ENCODE measurements around the gene KPNA5. TPM values are rescaled to one million over a fixed set of nuclear protein-coding genes. Genes with fewer than 3 reads are reported as not detected.
"Not testable (repeated sequence)": the region's sequence is repeated elsewhere in the genome, so short reads cannot be mapped to it uniquely, and the experiment has no call there.

KPNA5 gene
- total and polyA plus RNA-seq, 7 experiments from 2014 or later = 11.0 to 78.2 (median 34.1) TPM

GRCh38 chr6:116691154-116691553 is 10.1 kb downstream of the KPNA5 start:
- H3K27me3 ChIP-seq (ENCODE audit: control insufficient read depth in 2 of 2, insufficient read depth in 2 of 2, low read length in 2 of 2) = no peaks in the 10 kb centered on the region
- no peaks in the 10 kb centered on the region for H3K9me3 ChIP-seq (ENCODE audit: control insufficient read depth in 2 of 3, low read length in 3 of 3)
- H3K36me3 ChIP-seq (ENCODE audit: control insufficient read depth in 2 of 3, insufficient read depth in 3 of 3, low read length in 3 of 3) = peaks cover 0 to 8% (median 0%) of the 10 kb centered on the region in 3 experiments
- no peak for DNase-seq
- Mint-ChIP-seq H3K27ac (peak overlapping the region in 1 of 9 donors; percentile 39), H3K4me3 (no peak overlapping the region), H3K4me1 (peaks cover 26 to 71% (median 65%) of the 10 kb centered on the region in 7 donors), H3K36me3 (peaks cover 8 to 47% (median 32%) of the 10 kb centered on the region in 5 donors), H3K27me3 (no peaks in the 10 kb centered on the region), H3K9me3 (peaks cover 0 to 2% (median 0%) of the 10 kb centered on the region in 11 donors)
- no peak for ATAC-seq
- CTCF ChIA-PET = no interaction called here
- peaks cover 5 to 7% of the 10 kb centered on the region in 2 donors for H3K4me1 ChIP-seq (ENCODE audit: control insufficient read depth in 2 of 2, insufficient read depth in 2 of 2, low read length in 2 of 2)
- H3K27ac ChIP-seq (ENCODE audit: low read depth, low read length) = no peak overlapping the region
- intact Hi-C loops (cut with micrococcal nuclease) = no loop called here
- POLR2A ChIA-PET = interaction anchor here (1.2 kb wide), 1 partner anchor 9 kb away, joined by 6 read pairs; no protein-coding TSS in a partner anchor
- no peak overlapping the region for H3K4me3 ChIP-seq (ENCODE audit: low read length)

- not testable (repeated sequence) for ATAC-seq, DNase-seq
Observed at GRCh38 chr6:116692873-116693272, 11.9 kb downstream of the KPNA5 start.

GRCh38 chr6:116693275-116693674 is 12.3 kb downstream of the KPNA5 start:
- H3K27me3 ChIP-seq (ENCODE audit: control insufficient read depth in 2 of 2, insufficient read depth in 2 of 2, low read length in 2 of 2); H3K27me3 Mint-ChIP-seq; intact Hi-C loops (cut with micrococcal nuclease); H3K4me3 ChIP-seq (ENCODE audit: low read length); H3K4me1 ChIP-seq (ENCODE audit: control insufficient read depth in 2 of 2, insufficient read depth in 2 of 2, low read length in 2 of 2); H3K9me3 ChIP-seq (ENCODE audit: control insufficient read depth in 2 of 3, low read length in 3 of 3); POLR2A ChIA-PET; DNase-seq; H3K27ac Mint-ChIP-seq; ATAC-seq; CTCF ChIA-PET; H3K9me3 Mint-ChIP-seq; H3K27ac ChIP-seq (ENCODE audit: low read depth, low read length): not testable (repeated sequence)
- peaks cover 0 to 12% (median 0%) of the 10 kb centered on the region in 3 experiments for H3K36me3 ChIP-seq (ENCODE audit: control insufficient read depth in 2 of 3, insufficient read depth in 3 of 3, low read length in 3 of 3)
- Mint-ChIP-seq H3K4me3 (peak overlapping the region in 1 of 10 donors; percentile 29), H3K4me1 (peaks cover 27 to 67% (median 59%) of the 10 kb centered on the region in 7 donors), H3K36me3 (peaks cover 8 to 53% (median 35%) of the 10 kb centered on the region in 5 donors)

More at GRCh38 chr6:116692873-116693272, 11.9 kb downstream of the KPNA5 start:
- H3K36me3 ChIP-seq (ENCODE audit: control insufficient read depth in 2 of 3, insufficient read depth in 3 of 3, low read length in 3 of 3) = peaks cover 0 to 12% (median 0%) of the 10 kb centered on the region in 3 experiments
- Mint-ChIP-seq H3K4me1 (peaks cover 29 to 67% (median 62%) of the 10 kb centered on the region in 7 donors), H3K36me3 (peaks cover 8 to 49% (median 31%) of the 10 kb centered on the region in 5 donors), H3K4me3 (peak overlapping the region in 1 of 10 donors; percentile 29)
- H3K9me3 ChIP-seq (ENCODE audit: control insufficient read depth in 2 of 3, low read length in 3 of 3); H3K4me3 ChIP-seq (ENCODE audit: low read length); H3K27ac ChIP-seq (ENCODE audit: low read depth, low read length); H3K27me3 Mint-ChIP-seq; POLR2A ChIA-PET; intact Hi-C loops (cut with micrococcal nuclease); H3K4me1 ChIP-seq (ENCODE audit: control insufficient read depth in 2 of 2, insufficient read depth in 2 of 2, low read length in 2 of 2); H3K27ac Mint-ChIP-seq; H3K9me3 Mint-ChIP-seq; H3K27me3 ChIP-seq (ENCODE audit: control insufficient read depth in 2 of 2, insufficient read depth in 2 of 2, low read length in 2 of 2): not testable (repeated sequence)
- CTCF ChIA-PET = interaction anchor here (0.6 kb wide), 1 partner anchor 1854 kb away, joined by 5 read pairs; no protein-coding TSS in a partner anchor

- ATAC-seq = peak; percentile 57
- H3K27me3 ChIP-seq (ENCODE audit: control insufficient read depth in 2 of 2, insufficient read depth in 2 of 2, low read length in 2 of 2) = no peaks in the 10 kb centered on the region
- intact Hi-C loops (cut with micrococcal nuclease) = loop anchor here in 1 of 2 donors (1.0 to 5.0 kb wide), 2 partner anchors 14 to 33 kb away; partner anchors contain the start of gene KPNA5
- H3K27ac ChIP-seq (ENCODE audit: low read depth, low read length) = no peak overlapping the region
- DNase-seq = no peak
- POLR2A ChIA-PET = no interaction called here
- H3K36me3 ChIP-seq (ENCODE audit: control insufficient read depth in 2 of 3, insufficient read depth in 3 of 3, low read length in 3 of 3) = peaks cover 0 to 27% (median 0%) of the 10 kb centered on the region in 3 experiments
- peak overlapping the region in 2 of 10 donors; percentile 44 to 72 for H3K4me3 Mint-ChIP-seq
- H3K9me3 ChIP-seq (ENCODE audit: control insufficient read depth in 2 of 3, low read length in 3 of 3) = no peaks in the 10 kb centered on the region
- peaks cover 0 to 4% (median 0%) of the 10 kb centered on the region in 11 donors for H3K9me3 Mint-ChIP-seq
- peak overlapping the region in 3 of 9 donors; percentile 5 to 63 (median 53) for H3K27ac Mint-ChIP-seq
- no peaks in the 10 kb centered on the region for H3K27me3 Mint-ChIP-seq
- H3K4me1 Mint-ChIP-seq = peaks cover 29 to 58% (median 52%) of the 10 kb centered on the region in 7 donors
- H3K4me3 ChIP-seq (ENCODE audit: low read length) = no peak overlapping the region
- no peaks in the 10 kb centered on the region for H3K4me1 ChIP-seq (ENCODE audit: control insufficient read depth in 2 of 2, insufficient read depth in 2 of 2, low read length in 2 of 2)
- CTCF ChIA-PET = no interaction called here
- H3K36me3 Mint-ChIP-seq = peaks cover 9 to 59% (median 41%) of the 10 kb centered on the region in 5 donors
Observed at GRCh38 chr6:116695401-116695800, 14.4 kb downstream of the KPNA5 start.

- Mint-ChIP-seq H3K27ac (peak overlapping the region in 2 of 9 donors; percentile 7 to 23), H3K4me1 (peaks cover 25 to 58% (median 47%) of the 10 kb centered on the region in 7 donors), H3K9me3 (peaks cover 0 to 4% (median 0%) of the 10 kb centered on the region in 11 donors), H3K4me3 (no peak overlapping the region), H3K27me3 (no peaks in the 10 kb centered on the region), H3K36me3 (peaks cover 4 to 58% (median 41%) of the 10 kb centered on the region in 5 donors)
- ATAC-seq (peak; percentile 36), DNase-seq (no peak)
- H3K27ac ChIP-seq (ENCODE audit: low read depth, low read length) = no peak overlapping the region
- peaks cover 0 to 36% (median 3%) of the 10 kb centered on the region in 3 experiments for H3K36me3 ChIP-seq (ENCODE audit: control insufficient read depth in 2 of 3, insufficient read depth in 3 of 3, low read length in 3 of 3)
- ChIA-PET POLR2A (no interaction called here), CTCF (no interaction called here)
- H3K4me1 ChIP-seq (ENCODE audit: control insufficient read depth in 2 of 2, insufficient read depth in 2 of 2, low read length in 2 of 2) = no peaks in the 10 kb centered on the region
- H3K27me3 ChIP-seq (ENCODE audit: control insufficient read depth in 2 of 2, insufficient read depth in 2 of 2, low read length in 2 of 2) = no peaks in the 10 kb centered on the region
- H3K9me3 ChIP-seq (ENCODE audit: control insufficient read depth in 2 of 3, low read length in 3 of 3) = no peaks in the 10 kb centered on the region
- intact Hi-C loops (cut with micrococcal nuclease) = loop anchor here in 1 of 2 donors (5.0 kb wide), 1 partner anchor 35 kb away; no protein-coding TSS in a partner anchor
- no peak overlapping the region for H3K4me3 ChIP-seq (ENCODE audit: low read length)
Observed at GRCh38 chr6:116697480-116697879, 16.5 kb downstream of the KPNA5 start.

- POLR2A ChIA-PET; H3K9me3 Mint-ChIP-seq; intact Hi-C loops (cut with micrococcal nuclease); H3K4me1 ChIP-seq (ENCODE audit: control insufficient read depth in 2 of 2, insufficient read depth in 2 of 2, low read length in 2 of 2); H3K4me3 Mint-ChIP-seq; H3K4me3 ChIP-seq (ENCODE audit: low read length); ATAC-seq; CTCF ChIA-PET; H3K27me3 Mint-ChIP-seq; H3K27ac ChIP-seq (ENCODE audit: low read depth, low read length); DNase-seq; H3K27me3 ChIP-seq (ENCODE audit: control insufficient read depth in 2 of 2, insufficient read depth in 2 of 2, low read length in 2 of 2); H3K9me3 ChIP-seq (ENCODE audit: control insufficient read depth in 2 of 3, low read length in 3 of 3): not testable (repeated sequence)
- Mint-ChIP-seq H3K27ac (peak overlapping the region in 1 of 9 donors; percentile 14), H3K4me1 (peaks cover 0 to 11% (median 5%) of the 10 kb centered on the region in 7 donors), H3K36me3 (peaks cover 12 to 53% (median 33%) of the 10 kb centered on the region in 5 donors)
- peaks cover 4 to 65% (median 11%) of the 10 kb centered on the region in 3 experiments for H3K36me3 ChIP-seq (ENCODE audit: control insufficient read depth in 2 of 3, insufficient read depth in 3 of 3, low read length in 3 of 3)
Observed at GRCh38 chr6:116703888-116704287, 22.9 kb downstream of the KPNA5 start.

- ChIA-PET CTCF (no interaction called here), POLR2A (no interaction called here)
- Mint-ChIP-seq H3K27me3 (no peaks in the 10 kb centered on the region), H3K36me3 (peaks cover 8 to 46% (median 29%) of the 10 kb centered on the region in 5 donors), H3K4me1 (peaks cover 0 to 11% (median 0%) of the 10 kb centered on the region in 7 donors), H3K9me3 (no peaks in the 10 kb centered on the region), H3K27ac (no peak overlapping the region), H3K4me3 (no peak overlapping the region)
- no peak overlapping the region for H3K4me3 ChIP-seq (ENCODE audit: low read length)
- intact Hi-C loops (cut with micrococcal nuclease) = no loop called here
- ATAC-seq (no peak), DNase-seq (no peak)
- H3K27ac ChIP-seq (ENCODE audit: low read depth, low read length) = no peak overlapping the region
- H3K9me3 ChIP-seq (ENCODE audit: control insufficient read depth in 2 of 3, low read length in 3 of 3) = no peaks in the 10 kb centered on the region
- no peaks in the 10 kb centered on the region for H3K4me1 ChIP-seq (ENCODE audit: control insufficient read depth in 2 of 2, insufficient read depth in 2 of 2, low read length in 2 of 2)
- no peaks in the 10 kb centered on the region for H3K27me3 ChIP-seq (ENCODE audit: control insufficient read depth in 2 of 2, insufficient read depth in 2 of 2, low read length in 2 of 2)
- H3K36me3 ChIP-seq (ENCODE audit: control insufficient read depth in 2 of 3, insufficient read depth in 3 of 3, low read length in 3 of 3) = peaks cover 4 to 53% (median 11%) of the 10 kb centered on the region in 3 experiments
Observed at GRCh38 chr6:116705917-116706316, 24.9 kb downstream of the KPNA5 start.
